ENCODE results near the gene CHMP4A. TPM values are rescaled to one million over a fixed set of nuclear protein-coding genes. Genes with fewer than 3 reads are reported as not detected.
A peak's percentile ranks its signal among the peaks of the same experiment; 100 is the strongest.

The CHMP4A gene
- total RNA-seq, 6 experiments from 2014 or later = 32.4 to 41.1 (median 38.8) TPM

DNA sequence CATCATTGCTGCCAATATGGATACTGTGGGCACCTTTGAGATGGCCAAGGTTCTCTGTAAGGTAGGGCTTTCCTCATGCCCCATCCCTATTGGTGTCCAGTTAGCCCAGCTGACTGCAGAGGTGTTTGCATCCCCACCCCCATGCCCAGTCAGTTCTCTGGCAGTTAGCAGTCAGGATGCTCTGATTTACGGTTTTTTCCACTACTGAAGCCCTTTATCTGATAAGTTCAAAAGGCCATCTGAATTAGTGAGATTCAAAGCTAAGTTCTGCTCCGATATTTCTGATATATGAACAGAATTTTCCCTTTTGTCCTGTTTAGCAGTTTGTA, 20.2 kb upstream of the CHMP4A start:
- no peaks in the 10 kb centered on the region; the same call in none of the 2 replicates for H3K27me3 Mint-ChIP-seq (ENCODE audit: insufficient read depth)
- no peaks in the 10 kb centered on the region for H3K9me3 Mint-ChIP-seq
- H3K27ac Mint-ChIP-seq = peak overlapping the region; percentile 87
- H3K4me3 Mint-ChIP-seq = peak overlapping the region; percentile 94
- TF ChIP-seq, protein P1, sequence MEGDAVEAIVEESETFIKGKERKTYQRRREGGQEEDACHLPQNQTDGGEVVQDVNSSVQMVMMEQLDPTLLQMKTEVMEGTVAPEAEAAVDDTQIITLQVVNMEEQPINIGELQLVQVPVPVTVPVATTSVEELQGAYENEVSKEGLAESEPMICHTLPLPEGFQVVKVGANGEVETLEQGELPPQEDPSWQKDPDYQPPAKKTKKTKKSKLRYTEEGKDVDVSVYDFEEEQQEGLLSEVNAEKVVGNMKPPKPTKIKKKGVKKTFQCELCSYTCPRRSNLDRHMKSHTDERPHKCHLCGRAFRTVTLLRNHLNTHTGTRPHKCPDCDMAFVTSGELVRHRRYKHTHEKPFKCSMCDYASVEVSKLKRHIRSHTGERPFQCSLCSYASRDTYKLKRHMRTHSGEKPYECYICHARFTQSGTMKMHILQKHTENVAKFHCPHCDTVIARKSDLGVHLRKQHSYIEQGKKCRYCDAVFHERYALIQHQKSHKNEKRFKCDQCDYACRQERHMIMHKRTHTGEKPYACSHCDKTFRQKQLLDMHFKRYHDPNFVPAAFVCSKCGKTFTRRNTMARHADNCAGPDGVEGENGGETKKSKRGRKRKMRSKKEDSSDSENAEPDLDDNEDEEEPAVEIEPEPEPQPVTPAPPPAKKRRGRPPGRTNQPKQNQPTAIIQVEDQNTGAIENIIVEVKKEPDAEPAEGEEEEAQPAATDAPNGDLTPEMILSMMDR (IDR thresholded peaks at IDR 0.05) = no peak
- peaks cover 67% of the 10 kb centered on the region for H3K36me3 Mint-ChIP-seq (ENCODE audit: low read depth)
- DNase-seq = no peak
- H3K4me1 Mint-ChIP-seq (ENCODE audit: low read depth) = peaks cover 61% of the 10 kb centered on the region

DNA sequence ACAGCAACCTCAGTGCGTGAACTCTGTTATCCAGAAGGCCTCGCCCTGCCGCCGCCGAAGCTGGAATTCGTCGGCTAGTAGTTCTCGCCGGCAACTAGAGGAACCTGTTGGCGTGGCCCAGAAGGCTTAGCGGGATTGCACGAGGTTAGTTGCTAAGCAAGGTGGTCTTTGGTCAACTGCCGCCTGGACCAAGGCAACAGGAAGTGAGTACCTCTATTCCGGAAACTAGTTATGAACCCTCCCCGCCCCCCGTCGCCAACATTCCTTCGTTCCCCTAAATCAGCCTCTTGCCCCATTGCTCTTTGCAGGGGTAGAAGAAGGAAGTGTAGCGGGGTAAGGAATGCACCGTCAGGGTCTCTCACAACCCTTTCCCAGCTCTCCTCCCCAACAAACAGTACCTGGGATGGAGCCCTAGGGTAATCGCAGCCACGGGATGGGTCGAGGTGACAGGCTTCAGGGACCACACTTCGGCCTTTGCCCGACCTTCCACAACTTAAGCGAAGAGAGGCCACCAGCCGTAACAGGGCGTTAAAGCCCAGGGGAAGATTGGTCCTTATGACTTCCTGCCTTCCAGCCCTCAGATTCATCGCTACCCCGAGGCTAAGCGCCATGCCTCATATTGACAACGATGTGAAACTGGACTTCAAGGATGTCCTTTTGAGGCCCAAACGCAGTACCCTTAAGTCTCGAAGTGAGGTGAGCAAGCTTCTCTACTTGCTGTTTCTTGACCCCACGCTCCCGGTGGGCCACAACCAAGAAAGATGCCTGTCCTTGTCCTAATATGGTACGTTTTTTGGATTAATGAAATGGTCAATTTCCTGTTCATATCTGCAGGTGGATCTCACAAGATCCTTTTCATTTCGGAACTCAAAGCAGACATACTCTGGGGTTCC, 19.6 kb upstream of the CHMP4A start, which contains the start of gene GMPR2:
Gene GMPR2 (plus strand): TSS at position 285 of the 893 bp plus-strand sequence. CDS start 325 bp downstream, at position 610.
- no peaks in the 10 kb centered on the region for H3K9me3 Mint-ChIP-seq
- DNase-seq = no peak
- H3K27me3 Mint-ChIP-seq (ENCODE audit: insufficient read depth) = no peaks in the 10 kb centered on the region; the same call in none of the 2 replicates
- H3K4me1 Mint-ChIP-seq (ENCODE audit: low read depth) = peaks cover 55% of the 10 kb centered on the region
- peak within 1 kb of the TSS; percentile 87 for H3K27ac Mint-ChIP-seq
- peaks cover 64% of the 10 kb centered on the region for H3K36me3 Mint-ChIP-seq (ENCODE audit: low read depth)
- TF ChIP-seq, protein P1 (IDR thresholded peaks at IDR 0.05) = no peak
- peak within 1 kb of the TSS; percentile 94 for H3K4me3 Mint-ChIP-seq

DNA sequence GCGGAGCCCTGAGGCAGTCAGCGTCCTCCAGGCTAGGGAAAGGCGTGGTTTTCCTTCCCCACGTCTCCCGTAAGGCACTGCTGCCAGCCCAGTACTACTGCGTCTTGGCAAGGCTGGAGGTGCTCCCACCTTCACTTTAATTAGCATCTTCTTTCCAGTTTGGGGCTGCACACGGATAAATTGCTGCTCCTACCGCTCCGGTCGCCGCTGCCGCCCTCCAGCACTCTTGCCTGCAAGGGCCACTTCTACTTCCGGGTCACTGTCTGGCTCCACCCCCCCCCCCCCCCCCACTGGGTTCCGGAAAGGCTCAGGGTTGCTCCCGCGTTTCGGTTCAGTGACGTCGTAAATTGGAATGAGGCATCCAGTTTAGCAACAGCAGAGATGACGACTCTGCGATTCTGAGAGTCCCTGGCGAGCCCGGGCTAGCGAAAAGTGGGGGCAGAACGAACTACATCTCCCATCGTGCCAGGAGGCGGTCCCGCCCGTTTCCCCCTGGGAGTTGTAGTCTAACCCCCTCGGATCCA, 18.9 kb upstream of the CHMP4A start, which contains the start of gene NEDD8:
Gene NEDD8 (minus strand): TSS at position 247 of the 524 bp plus-strand sequence. CDS start 100 bp downstream, at position 147.
- H3K27me3 Mint-ChIP-seq (ENCODE audit: insufficient read depth) = no peaks in the 10 kb centered on the region; the same call in none of the 2 replicates
- DNase-seq = peak; percentile 96
- peaks cover 62% of the 10 kb centered on the region for H3K36me3 Mint-ChIP-seq (ENCODE audit: low read depth)
- H3K27ac Mint-ChIP-seq = peak within 1 kb of the TSS; percentile 87
- H3K4me3 Mint-ChIP-seq = peak within 1 kb of the TSS; percentile 94
- peaks cover 53% of the 10 kb centered on the region for H3K4me1 Mint-ChIP-seq (ENCODE audit: low read depth)
- H3K9me3 Mint-ChIP-seq = no peaks in the 10 kb centered on the region
- TF ChIP-seq, protein P1 (IDR thresholded peaks at IDR 0.05) = no peak

DNA sequence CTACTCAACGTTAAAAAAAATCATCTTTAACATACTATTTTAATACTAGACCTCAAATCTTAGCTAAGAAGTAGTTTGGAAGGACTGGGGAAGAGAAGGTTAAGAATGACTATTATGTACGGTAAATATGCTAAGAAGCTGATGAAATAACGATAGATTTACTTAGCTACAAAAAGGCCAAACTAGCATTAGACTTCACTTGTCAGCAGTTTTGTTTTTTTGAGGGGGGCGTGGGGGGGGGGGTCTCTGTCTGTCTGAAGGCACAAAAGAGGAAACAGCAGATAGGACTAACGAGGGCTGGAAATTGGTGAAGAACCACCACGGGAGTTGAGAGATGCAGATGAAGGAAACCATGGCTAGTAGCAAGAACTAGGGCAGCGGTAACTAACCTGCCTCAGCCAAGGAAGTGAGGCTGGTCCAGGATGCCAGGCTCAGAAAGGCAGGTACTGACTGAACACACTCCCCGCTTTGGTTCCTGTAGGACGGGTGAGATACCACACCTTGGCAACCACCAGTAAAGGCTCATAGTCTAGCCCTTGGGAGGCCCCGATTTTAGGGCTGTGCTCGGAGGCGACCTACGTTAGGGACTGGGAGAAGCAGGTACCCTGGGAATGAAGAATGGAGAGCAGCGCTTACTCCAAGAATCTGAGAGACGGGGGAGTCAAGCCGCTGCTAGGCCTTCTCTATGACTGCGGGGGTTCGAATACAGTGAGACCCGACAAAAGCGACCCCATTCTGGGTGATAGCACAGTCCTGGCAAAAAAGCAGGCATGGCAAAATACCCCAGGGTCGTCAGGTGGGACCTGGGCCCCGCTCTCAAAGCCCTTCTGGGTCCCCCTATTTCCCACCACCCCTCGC, 18.2 kb upstream of the CHMP4A start:
- TF ChIP-seq, protein P1 (IDR thresholded peaks at IDR 0.05) = no peak
- peak overlapping the region; percentile 94 for H3K4me3 Mint-ChIP-seq
- no peak for DNase-seq
- H3K4me1 Mint-ChIP-seq (ENCODE audit: low read depth) = peaks cover 54% of the 10 kb centered on the region
- H3K9me3 Mint-ChIP-seq = no peaks in the 10 kb centered on the region
- peak overlapping the region; percentile 87 for H3K27ac Mint-ChIP-seq
- peaks cover 61% of the 10 kb centered on the region for H3K36me3 Mint-ChIP-seq (ENCODE audit: low read depth)
- H3K27me3 Mint-ChIP-seq (ENCODE audit: insufficient read depth) = no peaks in the 10 kb centered on the region; the same call in none of the 2 replicates

DNA sequence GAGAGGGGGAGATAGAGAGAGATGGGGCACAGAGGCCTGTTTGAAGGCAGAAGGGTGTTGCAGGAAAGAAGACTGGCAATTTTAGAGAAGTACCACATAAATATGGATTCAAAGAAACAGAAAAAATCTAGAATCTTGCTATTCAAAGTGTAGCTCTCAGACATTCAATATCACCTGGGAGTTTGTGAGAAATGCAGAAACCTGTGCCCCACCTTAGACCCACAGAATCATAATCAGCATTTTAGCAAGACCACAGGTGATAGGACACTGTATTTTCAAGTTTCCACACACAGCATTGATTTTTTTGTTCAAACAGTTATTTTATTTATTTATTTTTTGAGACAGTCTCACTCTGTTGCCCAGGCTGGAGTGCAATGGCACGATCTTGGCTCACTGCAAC, 15.6 kb upstream of the CHMP4A start:
- no peak for DNase-seq
- Mint-ChIP-seq H3K36me3 (ENCODE audit: low read depth) (peaks cover 44% of the 10 kb centered on the region), H3K4me1 (ENCODE audit: low read depth) (peaks cover 46% of the 10 kb centered on the region), H3K27ac (no peak overlapping the region), H3K27me3 (ENCODE audit: insufficient read depth) (peaks cover 1% of the 10 kb centered on the region), H3K4me3 (no peak overlapping the region), H3K9me3 (no peaks in the 10 kb centered on the region)
- TF ChIP-seq, protein P1 (IDR thresholded peaks at IDR 0.05) = no peak
